ENCODE measurements around the gene DCAF7.

Gene DCAF7

GRCh38 chr17:63537001-63537400, 13.3 kb upstream of the DCAF7 start:
- no peak for TF ChIP-seq CTCF (IDR thresholded peaks at IDR 0.05)

DNA sequence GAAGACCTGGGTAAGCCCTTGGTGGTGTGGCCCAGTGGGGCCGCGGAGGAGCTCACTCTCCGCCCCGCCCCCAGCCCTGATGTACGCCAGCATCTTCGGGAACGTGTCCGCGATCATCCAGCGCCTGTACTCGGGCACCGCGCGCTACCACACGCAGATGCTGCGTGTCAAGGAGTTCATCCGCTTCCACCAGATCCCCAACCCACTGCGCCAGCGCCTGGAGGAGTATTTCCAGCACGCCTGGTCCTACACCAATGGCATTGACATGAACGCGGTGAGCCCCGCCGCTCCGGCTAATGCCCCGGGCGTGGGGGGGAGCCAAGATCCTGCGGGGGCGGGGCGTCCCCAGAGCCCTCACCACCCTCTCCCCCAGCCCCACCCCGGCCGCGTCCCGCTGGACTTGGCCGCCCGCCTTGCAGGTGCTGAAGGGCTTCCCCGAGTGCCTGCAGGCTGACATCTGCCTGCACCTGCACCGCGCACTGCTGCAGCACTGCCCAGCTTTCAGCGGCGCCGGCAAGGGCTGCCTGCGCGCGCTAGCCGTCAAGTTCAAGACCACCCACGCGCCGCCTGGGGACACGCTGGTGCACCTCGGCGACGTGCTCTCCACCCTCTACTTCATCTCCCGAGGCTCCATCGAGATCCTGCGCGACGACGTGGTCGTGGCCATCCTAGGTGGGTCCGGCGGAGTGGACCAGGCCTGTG, 12.1 kb upstream of the DCAF7 start:
- TF ChIP-seq CTCF (IDR thresholded peaks at IDR 0.05) = no peak

DNA sequence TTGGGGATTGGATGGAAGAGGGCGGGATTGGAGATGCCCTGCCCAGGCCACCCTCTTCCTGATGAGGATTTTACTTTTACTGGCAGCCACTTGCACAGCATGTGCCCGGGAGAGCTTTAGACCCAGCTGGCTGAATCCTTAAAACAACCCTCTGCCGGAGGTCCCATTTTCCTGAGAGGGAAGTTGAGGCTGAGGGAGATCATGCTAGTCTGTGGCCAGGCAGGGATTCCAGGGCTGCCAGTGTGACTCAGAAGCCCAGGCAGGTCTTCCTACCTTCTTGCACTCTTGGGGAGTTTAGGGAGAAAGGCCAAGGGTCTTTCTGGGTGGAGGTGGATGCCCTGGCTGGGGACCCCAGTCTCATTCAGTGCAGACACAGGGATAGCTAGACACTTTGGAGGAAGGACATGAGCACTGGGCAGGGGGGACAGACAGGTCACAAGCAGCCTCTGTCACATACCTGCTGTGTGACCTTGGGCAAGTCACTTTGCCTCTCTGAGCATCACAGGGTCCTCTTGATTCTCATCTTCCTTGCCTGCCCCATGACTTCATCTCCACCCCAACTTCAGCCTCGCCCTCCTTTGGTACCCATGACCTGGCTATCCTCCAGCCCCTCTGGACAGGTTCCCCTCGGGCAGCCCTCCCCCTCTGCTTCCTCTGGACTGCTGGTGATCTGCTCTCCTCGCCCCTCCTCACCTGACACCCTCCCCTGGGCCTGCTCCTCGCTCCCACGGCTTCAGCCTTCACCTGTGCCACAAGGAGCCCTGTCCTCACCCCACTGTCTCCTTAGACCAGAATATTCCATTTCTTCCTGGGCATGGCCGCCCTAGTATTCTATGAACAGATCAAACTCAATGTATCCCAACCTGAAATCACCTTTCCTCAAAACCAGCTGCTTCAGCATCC, 11.3 kb upstream of the DCAF7 start:
- no peak for TF ChIP-seq CTCF (IDR thresholded peaks at IDR 0.05)

DNA sequence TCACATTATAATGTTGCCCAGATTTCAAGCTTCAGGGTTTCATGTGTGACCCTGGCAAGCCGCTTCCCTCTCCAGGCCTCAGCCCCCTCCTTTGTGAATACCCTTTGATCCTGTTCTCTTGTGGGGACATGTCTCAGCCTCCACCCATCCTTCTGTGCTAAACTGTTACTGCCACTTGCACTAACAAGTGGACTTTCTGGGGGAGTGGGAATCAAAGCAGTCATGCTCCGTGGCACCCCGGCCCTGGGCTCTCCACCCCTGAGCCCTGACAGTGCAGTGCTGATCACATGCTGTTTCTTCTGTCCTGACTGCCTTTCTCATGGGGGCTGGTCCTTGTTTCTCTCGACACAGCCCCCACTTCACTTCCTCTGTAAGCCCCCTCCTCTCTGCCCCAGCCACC, 9.7 kb upstream of the DCAF7 start:
- no peak for TF ChIP-seq CTCF (IDR thresholded peaks at IDR 0.05)

DNA sequence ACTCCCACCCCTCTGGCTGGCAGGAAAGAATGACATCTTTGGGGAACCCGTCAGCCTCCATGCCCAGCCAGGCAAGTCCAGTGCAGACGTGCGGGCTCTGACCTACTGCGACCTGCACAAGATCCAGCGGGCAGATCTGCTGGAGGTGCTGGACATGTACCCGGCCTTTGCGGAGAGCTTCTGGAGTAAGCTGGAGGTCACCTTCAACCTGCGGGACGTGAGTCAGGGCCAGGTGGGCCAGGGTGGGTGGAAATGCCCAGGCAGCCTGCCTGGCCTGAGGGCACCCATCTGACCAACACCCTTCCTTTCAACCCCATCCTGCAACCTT, 8.1 kb upstream of the DCAF7 start:
- no peak for TF ChIP-seq CTCF (IDR thresholded peaks at IDR 0.05)

DNA sequence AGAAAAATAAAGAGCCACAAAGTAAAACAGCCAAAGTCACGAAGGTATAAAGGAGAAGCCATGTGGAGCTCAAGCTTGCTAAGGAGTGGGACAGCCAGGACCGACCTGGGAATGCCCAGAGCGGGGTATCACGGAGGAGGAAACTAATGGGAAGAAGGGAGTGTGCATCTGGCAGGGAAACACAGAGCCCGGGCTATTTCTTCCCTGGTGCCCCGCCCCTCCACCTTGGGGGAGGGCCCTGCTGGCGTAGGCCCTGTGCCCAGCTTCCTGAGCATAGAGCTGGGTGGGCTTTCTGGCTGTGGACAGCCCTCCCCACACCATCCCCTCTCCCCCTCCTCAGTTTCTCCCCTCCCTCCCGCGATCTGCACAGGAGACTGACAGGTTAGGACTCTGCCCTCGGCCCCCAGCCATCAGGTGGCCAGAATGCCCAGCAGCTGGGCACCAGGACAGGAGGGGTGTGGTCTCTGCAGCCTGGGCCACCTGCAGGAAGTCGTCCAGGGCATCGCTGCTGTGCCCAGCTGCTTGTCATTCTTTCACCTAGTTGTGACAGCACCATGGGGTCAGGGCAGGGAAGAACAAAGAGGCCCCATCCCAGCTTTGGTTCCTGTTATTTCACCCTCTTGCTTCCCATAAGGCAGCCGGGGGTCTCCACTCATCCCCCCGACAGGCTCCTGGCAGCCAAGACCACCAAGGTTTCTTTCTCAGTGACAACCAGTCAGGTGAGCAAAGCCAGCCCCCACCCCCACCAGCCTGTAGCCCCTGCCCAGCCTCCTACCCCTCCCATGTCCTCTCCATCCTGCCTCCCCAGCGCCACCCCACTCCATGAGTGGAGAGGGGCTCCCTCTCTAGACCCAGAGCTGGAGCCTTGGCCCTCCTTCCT, 7.1 kb upstream of the DCAF7 start:
- TF ChIP-seq CTCF (IDR thresholded peaks at IDR 0.05) = no peak

- TF ChIP-seq CTCF (IDR thresholded peaks at IDR 0.05) = no peak
These were observed 6.4 kb upstream of the DCAF7 start for GRCh38 chr17:63543822-63544420.

All from LNCAP (cell line).